HG02885 (cell line): ENCODE data around the gene HAUS7.
"Not testable (repeated sequence)": the region's sequence is repeated elsewhere in the genome, so short reads cannot be mapped to it uniquely, and the experiment has no call there.

Experiments used
- ATAC-seq: cut with Tn5 transposase; IDR thresholded peaks from one replicate; pipeline ENCODE4 v1.9.1; 2021; ENCODE audit warnings: mild to moderate bottlenecking; ENCODE audit not compliant: unreplicated experiment, poor library complexity

Gene HAUS7

DNA sequence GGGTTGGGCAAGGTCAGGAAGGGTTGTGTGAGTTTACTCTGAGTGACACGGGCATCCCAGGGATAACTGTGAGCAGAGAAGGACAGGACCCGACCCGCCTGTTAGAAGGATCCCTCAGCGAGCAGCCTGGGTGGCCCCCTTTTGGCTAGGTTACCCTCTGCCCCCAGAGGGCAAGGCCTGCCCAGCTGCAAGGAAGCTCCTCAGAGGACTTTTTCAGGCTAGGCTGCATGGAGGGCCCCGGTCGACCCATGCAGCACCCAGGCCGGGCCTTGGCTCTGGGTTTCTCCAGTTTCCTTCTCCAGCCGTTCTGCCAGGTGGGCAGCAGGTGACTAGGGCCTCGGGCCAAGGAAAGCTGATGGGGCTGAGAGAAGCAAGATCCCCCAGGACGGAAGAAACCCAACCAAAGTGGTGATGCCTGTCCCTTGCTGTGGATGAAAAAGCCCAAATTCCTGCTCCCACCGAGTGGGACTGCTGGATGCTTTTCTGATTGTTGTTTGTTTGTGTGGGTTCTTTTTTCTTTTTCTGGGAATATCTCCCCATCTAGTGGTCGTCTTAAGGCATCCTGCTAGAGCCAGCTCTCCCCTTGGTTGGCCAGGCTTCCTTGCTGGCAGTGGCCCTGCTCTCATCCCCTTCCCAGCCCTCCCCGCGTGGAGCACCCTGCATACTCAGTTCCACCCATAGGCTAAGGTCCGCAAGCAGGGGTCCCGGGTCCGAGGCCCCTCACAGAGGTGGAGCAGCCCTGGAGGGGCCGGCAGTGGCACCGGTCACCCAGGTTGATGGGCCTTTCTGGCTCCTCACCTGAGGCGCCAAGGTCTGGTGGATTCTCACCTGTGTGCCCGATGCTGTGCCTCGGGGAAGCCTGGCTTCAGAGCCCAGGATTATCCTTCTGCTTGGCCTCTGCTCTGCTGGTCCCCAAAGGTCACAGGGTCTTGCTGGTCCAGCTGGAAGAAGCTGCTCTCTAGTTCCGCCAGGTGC is 57.3 kb downstream of the HAUS7 start:
- no peak for ATAC-seq

DNA sequence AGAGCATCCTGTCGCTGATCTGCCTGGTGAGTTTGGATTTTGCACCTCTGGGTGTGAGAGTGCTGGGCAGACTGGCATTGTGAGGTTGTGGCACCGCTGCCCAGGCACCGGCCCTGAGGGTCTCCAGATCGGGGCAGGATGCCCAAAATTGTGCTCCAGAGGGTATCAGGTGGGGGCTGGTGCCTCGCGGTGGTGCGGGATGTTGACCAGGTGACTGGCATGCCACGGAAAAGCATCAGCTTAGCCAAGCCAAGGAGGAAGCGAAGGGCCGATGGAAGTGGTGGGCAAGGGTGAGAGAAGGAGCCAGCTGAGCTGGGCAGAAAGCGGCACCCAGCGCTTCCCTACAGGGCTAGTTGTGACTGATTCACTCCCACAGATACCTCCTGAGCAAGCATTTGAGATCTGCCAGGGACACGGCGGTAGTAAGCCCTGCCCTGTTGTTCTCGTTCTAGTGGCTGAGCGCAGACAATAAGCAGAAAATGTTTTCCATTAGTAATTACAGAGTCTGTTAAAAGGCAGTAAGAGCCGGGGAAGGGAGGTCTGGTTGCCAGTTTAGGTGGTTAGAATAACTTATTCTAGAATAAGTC is 58.3 kb downstream of the HAUS7 start:
- ATAC-seq, result no peak

DNA sequence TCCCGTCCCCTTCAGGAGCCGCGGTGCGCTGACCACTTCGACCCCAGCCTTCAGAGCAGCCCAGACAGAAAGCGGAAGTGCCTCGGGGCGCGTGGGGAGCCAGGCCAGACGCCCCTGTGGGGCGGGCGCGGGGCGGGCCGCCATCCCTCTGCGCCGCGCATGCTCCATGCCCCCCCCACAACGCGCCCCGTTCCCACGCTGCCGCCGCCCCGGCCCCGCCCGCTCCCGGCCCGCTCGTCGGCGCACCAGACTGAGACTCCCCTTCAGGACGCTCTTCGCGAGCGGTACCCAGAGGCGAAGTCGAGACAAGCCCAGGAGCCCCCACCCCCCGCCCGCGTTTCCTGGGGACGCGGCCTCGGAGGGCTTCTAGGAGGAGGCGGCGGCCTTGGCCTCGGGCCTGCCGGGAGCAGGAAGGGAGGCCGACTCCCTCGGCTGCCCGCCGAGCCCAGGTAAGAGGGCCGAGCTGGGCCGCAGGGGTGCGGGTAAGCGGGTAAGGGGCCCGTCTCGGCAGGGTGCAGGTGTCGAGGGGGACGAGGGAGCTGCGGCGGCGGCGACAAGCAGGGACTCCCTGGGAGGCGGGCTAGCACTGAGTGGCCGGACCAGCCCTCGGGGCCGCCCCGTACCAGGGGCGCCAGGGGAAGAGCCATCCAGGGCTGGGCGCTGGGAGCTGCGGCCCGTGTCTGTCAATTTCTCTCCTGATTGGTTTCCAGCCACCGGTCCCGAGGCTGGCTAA is 59.0 kb downstream of the HAUS7 start, which contains the start of gene ZFP92:
Gene ZFP92 (plus strand): TSS at position 218 of the 733 bp plus-strand sequence. CDS start 6,851 bp downstream, outside the sequence.
- peak; percentile 69 for ATAC-seq

DNA sequence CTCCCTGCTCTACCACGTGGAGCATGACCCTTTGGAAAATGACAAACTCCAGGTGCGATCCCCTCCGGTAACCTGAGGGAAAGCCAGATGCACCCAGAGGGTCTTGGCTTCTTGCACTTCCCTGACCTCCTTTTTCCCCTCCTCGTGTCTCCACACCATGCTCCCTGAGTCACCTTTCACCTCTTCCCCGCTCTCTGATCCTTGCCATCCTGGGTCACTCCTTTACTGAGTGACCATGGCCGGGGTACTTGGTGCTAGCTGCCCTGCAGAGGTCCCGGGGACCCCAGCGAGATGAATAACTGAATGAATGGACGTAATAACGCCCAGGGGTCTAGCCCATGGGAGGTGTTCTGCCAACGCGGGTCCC is 59.5 kb downstream of the HAUS7 start:
- no peak for ATAC-seq

DNA sequence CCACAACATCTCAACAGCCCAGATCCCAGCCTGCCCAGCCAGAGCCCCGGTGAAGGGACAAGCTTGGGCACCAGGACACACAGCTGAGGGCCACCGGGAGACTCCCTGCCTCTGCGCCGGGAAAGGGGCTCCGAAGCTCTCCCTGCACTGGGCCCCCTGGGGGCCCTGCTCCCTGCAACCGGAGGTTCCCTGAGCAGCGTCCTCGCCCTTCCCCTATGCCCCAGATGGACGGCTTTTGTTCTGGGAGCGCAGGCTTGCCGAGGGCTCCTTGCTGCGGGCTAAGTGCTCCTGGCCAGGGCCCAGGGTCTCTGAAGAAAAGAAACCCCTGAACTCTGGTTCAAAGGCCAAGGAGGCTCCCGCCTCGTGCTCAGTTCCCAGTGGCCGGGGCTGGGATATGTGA is 60.0 kb downstream of the HAUS7 start:
- no peak for ATAC-seq

DNA sequence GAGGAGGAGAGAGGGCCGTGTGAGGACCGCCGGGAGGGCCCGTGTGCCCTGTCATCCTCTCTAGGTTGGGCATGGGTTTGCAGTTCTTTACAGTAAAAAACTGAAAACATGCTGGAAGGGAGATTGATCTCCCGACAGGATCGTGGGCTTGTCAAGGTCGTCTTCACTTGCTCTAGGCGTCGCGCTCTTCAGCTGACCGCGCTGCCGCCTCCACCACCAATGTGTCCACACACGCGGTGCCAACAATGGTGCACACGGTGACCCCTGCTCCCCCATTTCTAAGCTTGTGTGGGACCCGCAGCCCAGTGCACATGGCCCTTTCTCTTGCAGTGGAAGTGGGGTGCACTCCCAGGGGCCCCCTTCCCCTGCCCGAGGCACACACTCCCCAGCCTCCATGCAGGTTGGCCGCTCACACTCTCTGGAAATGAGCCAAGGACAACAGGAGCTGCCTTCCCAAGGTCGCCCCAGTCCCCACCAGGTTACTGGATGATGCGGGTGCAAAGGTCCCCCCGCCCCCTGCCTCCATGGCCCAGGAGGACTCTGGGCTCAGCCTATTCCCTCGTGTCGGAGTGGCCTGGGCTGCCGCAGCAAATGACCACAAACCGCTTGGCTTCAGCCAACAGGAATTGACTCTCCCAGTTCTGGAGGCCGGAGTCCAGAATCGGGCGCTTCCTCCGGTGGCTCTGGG is 60.8 kb downstream of the HAUS7 start:
- no peak for ATAC-seq

DNA sequence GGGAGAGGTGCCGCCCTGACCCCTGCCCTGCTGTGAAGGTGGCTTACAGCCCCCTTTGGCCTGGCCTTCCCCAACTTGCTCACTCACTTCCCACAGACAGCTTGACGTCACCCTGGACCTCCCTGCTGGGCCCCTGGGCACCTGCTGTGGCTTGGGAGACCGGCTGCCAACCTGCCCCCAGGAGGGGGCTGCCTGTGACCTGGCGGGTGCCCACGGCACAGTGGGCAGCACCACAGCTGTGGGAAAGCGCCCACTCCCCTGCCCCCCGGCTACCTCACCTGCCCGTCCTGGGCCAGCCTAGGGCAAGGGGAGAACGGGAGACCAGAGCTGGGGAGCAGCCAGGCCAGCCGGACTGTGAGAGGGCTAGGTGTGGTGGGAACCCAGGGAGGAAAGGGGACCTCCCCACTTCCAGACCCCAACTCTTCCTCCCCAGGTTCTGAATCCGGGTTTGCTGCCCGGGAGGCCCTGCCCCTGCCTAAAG is 61.5 kb downstream of the HAUS7 start:
- ATAC-seq, result no peak

DNA sequence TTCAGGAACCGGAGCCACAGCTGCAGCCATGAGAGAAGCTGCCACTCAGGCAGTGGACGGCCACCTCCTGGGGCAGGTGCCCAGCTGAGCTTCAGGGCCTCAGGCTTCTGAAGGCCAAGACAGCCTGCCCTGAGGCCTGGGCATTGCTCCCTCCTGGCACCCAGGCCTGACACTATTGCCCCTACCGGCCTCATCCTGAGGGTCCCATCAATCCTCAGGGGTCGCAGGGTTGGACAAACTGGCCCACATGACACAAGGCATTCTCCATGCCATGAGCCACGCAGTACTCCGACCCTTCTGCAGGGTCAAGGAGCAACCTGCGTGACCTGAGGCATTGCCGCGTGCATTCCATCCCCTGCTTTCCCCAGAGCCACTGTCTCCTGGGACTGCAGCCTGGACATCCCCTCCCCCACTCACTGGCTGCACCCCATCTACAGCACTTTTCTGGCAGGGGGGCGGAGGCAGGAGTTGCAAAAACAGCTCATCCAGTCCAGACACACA is 62.1 kb downstream of the HAUS7 start:
- ATAC-seq, result no peak

DNA sequence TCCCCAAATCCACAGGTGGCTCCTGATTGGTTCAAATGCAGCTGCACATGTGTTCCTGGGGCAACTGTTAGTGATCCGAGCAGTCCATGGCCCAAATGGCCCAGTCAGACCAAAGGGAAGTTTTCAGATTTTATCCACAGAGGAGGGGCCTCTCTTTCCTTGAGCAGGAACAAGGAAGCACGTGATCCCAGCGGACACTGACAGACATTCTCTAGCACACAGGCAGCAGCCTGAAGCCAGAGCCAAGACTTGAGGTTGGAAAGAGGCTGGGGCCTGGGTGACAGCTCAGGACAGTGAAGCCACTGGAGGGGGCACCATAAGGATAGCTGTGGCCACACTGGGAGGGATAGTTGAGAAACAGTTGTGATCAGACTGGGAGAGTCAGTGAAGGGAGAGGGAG is 62.6 kb downstream of the HAUS7 start:
- ATAC-seq, result no peak

DNA sequence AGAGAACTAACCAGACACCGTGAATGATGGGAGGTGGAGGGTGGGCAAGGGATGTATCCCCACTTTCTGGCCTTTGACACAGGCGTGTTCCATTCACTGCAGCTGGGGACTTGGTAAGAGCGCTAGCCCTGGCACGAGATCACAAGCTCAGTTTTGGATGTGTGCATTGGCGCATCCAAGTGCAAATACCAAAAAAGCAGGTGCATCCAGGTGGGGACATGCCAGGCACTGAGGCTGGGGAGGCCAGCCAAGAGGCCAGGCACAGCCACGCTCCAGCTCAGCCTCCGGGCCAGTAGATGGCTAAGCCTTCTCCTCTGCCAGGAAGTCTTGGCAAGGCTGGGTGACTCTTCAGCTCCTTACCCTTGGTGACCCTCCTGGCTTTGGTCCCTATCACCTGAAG is 63.5 kb downstream of the HAUS7 start:
- no peak for ATAC-seq

DNA sequence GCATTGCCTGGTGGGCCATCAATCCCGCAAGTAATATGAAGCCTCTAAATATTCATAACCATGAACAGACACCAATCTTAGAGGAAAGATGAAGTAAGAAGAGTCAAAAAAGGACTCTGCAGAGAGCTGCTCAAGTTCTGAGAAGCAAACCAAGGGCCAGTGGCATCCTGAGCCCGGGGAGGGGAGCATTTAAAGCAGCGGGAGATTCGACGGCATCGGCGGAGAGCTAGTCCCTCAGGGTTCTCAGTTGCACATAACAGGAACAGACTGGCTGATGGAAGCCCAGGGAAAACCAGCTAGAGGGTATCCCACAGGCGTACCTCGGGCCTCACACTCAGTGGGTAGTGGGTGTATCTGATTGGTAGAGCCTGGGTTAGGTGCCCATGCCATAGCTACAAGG is 64.4 kb downstream of the HAUS7 start:
- ATAC-seq, result no peak

DNA sequence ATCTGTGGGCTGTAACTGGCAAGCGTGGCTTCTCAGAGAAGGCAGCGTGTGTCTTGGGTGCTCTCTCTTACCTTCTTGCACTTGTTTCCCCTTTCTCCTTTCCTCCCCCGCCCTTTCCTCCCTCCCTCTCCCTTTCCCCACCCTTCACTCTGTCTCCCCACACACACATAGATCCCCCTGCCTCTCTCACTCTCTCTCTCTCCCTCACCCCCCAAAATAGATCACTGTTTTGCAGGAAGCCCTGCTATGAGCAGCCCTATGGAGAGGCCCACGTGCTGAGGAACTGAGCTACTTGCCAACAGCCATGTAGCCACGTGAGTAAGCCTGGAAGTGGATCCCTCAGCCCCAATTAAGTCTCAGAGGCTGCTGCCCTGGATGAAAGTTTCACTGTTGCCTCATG is 65.0 kb downstream of the HAUS7 start:
- no peak for ATAC-seq

DNA sequence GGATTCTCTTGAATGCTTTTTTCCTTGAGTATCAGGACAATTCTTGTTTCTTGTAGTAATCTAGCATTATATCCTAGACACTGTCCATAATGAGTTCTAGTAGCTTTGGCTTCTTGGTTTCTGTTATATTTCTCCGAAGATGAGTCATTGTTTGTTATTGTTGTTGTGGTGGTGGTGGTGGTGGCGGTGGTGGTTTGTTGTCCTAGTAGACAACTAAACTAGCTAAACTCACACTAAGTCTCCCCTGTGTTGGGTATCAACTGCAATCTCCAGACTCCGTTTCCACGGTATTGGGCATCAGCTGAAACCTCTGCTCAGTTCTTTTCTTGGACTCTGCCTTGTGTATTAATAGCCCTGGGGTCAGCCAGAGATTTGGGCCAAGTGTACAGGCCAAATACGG is 66.0 kb downstream of the HAUS7 start:
- ATAC-seq, result not testable (repeated sequence)

DNA sequence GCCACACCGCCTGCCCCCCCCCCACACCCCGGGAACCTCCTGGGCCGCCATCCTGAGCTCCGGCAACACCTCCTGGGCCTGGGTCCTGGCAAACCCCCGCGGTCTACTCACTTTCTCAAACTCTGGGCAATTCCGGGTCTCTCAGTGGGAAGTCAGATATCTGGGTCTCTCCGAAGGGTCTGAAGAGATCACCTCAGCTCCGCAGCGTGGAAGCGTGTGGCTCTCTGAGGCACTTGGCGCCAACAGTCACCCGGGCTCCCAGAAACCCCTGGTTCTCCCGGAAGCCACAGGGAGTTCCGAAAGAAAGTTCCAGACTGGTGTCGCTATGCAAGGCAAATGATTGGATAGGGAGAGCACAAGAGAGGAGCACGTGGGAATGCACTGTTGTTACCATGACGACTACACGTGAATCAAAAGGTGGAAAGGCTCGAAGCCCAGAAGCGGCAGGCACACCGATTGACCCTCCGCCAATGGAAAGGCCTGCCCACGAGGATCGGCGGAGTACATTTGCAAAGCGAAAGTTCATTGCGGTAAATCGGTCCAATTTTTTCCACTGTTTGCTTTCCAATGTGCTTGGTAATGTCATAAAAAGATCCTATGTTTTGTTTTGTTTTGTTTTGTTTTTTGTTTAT is 69.1 kb downstream of the HAUS7 start, which contains the start of gene PNMA6E:
Gene PNMA6E (minus strand): TSS at position 218 of the 632 bp plus-strand sequence. CDS start 2,501 bp downstream, outside the sequence.
- no peak for ATAC-seq

DNA sequence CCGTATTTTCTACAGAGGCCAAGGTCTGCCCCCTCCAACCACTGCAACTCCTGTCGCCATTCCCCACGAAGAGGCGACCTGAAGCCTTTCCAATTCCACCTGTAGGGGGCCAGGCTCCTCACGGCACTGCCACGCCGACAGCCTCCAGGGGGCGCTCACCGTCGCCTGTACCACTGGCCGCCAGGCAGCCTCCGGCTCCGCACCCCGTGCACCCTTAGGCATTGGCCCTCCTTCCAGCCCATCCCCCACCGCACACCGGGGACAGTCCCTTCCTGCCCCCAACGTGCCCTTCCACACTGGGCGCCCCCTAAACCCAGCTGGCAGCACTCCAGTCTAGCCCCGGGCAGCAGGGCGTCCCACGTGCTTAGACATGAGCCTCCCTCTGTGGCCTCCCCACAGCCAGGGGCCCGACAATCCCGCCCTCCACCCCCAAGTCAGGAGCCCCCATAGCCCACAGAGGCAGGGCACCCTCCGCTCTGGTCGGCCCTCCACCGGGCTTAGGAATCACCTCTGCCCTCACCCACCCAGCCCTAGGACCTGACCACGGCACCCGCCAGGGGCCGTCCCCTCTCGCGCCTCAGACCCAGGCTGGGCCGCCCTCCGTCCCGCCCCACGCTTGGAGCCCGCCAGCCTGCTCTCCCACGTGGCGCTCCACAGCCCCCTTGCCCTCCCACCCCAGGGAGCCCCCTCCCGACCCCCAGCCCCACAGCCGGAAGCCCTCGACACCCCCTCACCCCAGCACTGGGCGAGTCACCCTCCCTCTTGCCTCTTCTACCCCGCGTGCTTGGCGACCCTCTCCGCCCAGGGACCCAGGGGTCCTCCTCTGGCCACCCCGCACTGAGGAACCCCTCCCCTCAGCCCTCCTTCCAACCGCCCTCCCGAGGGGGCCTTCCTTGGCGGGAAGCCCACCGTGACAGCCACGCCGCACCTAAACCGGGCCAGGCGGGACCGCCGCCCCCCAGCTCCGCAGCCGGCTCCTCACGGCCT is 69.9 kb downstream of the HAUS7 start:
- peak; percentile 56 for ATAC-seq

DNA sequence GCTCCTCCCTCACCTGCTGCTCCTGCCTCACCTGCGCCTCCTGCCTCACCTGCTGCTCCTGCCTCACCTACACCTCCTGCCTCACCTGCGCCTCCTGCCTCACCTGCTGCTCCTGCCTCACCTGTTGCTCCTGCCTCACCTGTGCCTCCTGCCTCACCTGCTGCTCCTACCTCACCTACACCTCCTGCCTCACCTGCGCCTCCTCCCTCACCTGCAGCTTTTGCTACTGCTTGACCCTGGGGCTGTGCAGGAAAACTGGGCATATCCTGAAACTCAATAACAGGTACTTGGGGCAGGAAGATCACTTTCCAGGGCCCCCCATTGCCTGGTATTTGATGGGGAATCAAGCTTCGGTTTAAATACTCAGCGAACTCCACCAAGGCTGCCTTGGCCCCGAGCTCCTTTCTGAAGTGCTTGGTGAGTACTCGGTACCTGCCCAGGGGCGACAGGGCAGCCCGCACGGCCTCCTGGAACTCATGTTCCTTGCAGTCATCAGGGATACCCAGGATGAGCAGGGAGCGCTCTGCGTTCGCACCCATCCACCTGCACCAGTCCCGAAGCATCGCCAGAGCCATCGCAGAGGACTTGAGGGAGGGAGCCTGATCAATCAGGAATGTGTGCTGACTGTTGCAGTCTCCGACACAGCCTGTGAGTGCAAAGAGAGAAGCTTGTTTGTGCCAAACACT is 72.0 kb downstream of the HAUS7 start:
- no peak for ATAC-seq
